Activated B cell treated with CpG ODN at 0.5 μM for 24 hours (primary cell): Measurements from ENCODE around the gene ARFGAP1. TPM values are rescaled to one million over a fixed set of nuclear protein-coding genes. Genes with fewer than 3 reads are reported as not detected.

Experiments
- ATAC-seq: fragments of 200-7000 bp; cut with Tn5 transposase; one replicate; pipeline ENCODE4 v1.10.0; 2021; ENCODE audit warnings: low read depth, mild to moderate bottlenecking, moderate library complexity
- CTCF ChIA-PET: fragments of 350-600 bp; sonication (Branson Sonifier 250); formaldehyde crosslinking; loops from one replicate; lab custom pipeline; 2021; ENCODE audit warnings: antibody characterized with exemption; lab: Charles Lee
- POLR2A ChIA-PET: fragments of 350-600 bp; sonication (Branson Sonifier 250); formaldehyde crosslinking; loops from one replicate; lab custom pipeline; 2021; ENCODE audit warnings: antibody characterized with exemption; lab: Charles Lee
- DNase-seq: peaks from one replicate; pipeline ENCODE4 v3.0.0; 2022
- H3K27ac Mint-ChIP-seq: one replicate; pipeline ENCODE4 v1.8.0; 2020; ENCODE audit warnings: mixed read lengths
- H3K27me3 Mint-ChIP-seq: one replicate; pipeline ENCODE4 v1.8.0; 2021; ENCODE audit warnings: mixed read lengths
- H3K36me3 Mint-ChIP-seq: one replicate; pipeline ENCODE4 v1.8.0; 2021; ENCODE audit warnings: low read depth, mixed read lengths
- H3K4me1 Mint-ChIP-seq: one replicate; pipeline ENCODE4 v1.8.0; 2021; ENCODE audit warnings: mixed read lengths
- H3K4me3 Mint-ChIP-seq: one replicate; pipeline ENCODE4 v1.8.0; 2020; ENCODE audit warnings: mild to moderate bottlenecking, mixed read lengths
- H3K9me3 Mint-ChIP-seq: one replicate; pipeline ENCODE4 v1.8.0; 2020; ENCODE audit warnings: mixed read lengths
- intact Hi-C: fragments of 100-400 bp; cut with micrococcal nuclease; formaldehyde crosslinking; loops from one replicate; pipeline ENCODE4 v1.15.1; 2024
- total RNA-seq: library from RNA; stranded (reverse); gene quantifications from 2 replicates; pipeline ENCODE4 v1.2.3, GENCODE V29; 2022
- TF ChIP-seq, protein P1 (sequence below): fragments of 200-600 bp; IDR thresholded peaks from one replicate; pipeline ENCODE4 v1.8.0; 2022; ENCODE audit warnings: antibody characterized with exemption, mild to moderate bottlenecking

ARFGAP1 gene
- total RNA-seq, 1 donor from 2014 or later: 85.8 TPM

DNA sequence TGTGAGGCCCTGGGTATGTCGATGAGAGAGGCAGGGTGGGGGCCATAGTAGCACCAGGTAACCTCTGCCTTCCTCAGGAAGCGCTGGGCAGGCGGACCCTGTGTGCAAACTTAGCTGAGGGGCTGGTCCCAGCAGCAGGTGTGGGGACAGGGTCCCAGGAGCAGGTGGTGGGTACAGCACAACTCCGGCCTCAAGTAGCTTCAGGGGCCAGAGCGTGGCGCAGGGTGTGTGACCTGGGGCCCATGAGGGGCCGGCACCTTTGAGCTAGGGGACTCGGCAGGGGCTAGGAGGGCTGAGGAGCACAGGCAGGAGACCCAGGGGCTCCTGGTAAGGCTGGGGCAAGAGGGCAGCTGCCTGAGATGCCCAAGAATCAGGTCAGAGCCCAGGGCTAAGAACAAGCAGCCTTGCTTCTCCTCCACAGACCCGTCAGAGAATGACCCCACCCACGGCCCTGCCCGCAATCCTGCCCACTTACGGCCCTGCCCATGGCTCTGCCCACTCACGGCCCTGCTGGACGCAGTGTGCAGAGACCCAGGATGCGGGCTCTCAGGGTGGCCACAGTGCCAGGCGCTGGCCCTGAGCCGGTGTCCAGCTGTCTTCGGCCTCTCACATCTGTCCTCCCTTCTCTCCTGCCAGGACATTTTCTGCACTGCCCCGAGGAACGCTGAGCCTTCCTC lies 57.6 kb downstream of the ARFGAP1 start:
- CTCF ChIA-PET: no interaction called here
- intact Hi-C loops: no loop called here

DNA sequence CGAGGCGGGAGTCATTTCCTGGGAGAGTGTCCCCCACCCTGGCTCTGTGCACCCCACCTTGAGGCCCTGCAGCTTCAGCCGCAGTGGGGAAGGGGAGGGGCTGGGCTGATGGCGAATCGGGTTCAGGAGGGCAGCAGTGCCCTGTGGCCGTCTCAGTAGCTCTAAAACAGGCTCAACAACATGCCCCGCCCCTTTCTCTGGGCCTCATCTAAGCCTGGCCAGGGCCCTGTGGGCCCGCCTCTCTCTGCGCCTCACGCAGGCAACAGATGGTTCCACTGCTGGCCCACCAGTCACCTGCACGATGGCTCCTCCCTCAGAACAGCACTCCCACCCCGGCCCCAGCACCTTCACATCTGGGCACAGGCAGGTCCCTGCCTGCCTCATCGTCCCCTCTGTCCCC lies 58.3 kb downstream of the ARFGAP1 start:
- H3K27me3 Mint-ChIP-seq: peaks cover 8% of the 10 kb centered on the region
- H3K9me3 Mint-ChIP-seq: peaks cover 8% of the 10 kb centered on the region
- H3K4me1 Mint-ChIP-seq: peaks cover 11% of the 10 kb centered on the region
- POLR2A ChIA-PET: no interaction called here
- no peak overlapping the region for H3K4me3 Mint-ChIP-seq
- ATAC-seq (no peak), DNase-seq (no peak)
- TF ChIP-seq, protein P1, sequence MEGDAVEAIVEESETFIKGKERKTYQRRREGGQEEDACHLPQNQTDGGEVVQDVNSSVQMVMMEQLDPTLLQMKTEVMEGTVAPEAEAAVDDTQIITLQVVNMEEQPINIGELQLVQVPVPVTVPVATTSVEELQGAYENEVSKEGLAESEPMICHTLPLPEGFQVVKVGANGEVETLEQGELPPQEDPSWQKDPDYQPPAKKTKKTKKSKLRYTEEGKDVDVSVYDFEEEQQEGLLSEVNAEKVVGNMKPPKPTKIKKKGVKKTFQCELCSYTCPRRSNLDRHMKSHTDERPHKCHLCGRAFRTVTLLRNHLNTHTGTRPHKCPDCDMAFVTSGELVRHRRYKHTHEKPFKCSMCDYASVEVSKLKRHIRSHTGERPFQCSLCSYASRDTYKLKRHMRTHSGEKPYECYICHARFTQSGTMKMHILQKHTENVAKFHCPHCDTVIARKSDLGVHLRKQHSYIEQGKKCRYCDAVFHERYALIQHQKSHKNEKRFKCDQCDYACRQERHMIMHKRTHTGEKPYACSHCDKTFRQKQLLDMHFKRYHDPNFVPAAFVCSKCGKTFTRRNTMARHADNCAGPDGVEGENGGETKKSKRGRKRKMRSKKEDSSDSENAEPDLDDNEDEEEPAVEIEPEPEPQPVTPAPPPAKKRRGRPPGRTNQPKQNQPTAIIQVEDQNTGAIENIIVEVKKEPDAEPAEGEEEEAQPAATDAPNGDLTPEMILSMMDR: no peak
- CTCF ChIA-PET: no interaction called here
- no peak overlapping the region for H3K27ac Mint-ChIP-seq
- intact Hi-C loops: no loop called here
- H3K36me3 Mint-ChIP-seq: no peaks in the 10 kb centered on the region

More for the DNA sequence above, 57.6 kb downstream of the ARFGAP1 start:
- Mint-ChIP-seq H3K27me3 (peaks cover 4% of the 10 kb centered on the region), H3K4me1 (peaks cover 11% of the 10 kb centered on the region), H3K9me3 (peaks cover 8% of the 10 kb centered on the region), H3K27ac (no peak overlapping the region), H3K4me3 (no peak overlapping the region), H3K36me3 (no peaks in the 10 kb centered on the region)
- DNase-seq (no peak), ATAC-seq (no peak)
- POLR2A ChIA-PET: no interaction called here
- TF ChIP-seq, protein P1: no peak

DNA sequence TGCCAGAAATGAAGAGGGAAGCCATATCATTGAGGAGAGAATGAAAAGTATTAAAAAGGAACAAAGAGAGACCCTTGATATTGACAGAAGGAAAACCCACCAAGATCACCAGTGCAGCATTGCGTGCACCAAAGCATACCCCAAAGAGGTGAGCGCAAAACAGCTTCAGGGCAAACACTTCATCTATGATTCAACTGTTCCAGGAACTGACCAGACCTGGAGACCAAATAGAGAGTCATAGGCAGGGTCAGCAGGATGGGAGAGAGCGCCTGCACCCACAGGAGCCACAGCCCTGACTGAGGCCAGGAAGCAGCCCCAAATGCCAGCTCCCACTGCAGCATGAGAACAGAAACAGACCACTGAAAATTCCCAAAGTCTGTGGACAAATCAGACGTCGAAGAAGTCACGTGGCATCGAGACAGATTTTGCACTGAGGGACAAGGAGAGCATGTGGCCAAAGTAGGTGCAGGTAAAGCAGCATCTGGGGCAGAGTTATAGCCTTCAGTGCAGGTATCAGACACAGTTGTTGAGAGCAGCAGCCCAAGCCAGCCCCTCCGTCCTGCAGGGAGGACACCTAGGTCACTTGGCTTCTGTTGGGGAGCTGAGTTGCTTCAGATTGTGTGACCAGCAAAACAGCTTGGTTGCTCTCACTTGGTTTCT lies 59.3 kb downstream of the ARFGAP1 start:
- Mint-ChIP-seq H3K9me3 (peaks cover 8% of the 10 kb centered on the region), H3K4me1 (peaks cover 4% of the 10 kb centered on the region), H3K27ac (no peak overlapping the region), H3K27me3 (peaks cover 8% of the 10 kb centered on the region), H3K36me3 (no peaks in the 10 kb centered on the region), H3K4me3 (no peak overlapping the region)
- DNase-seq (no peak), ATAC-seq (no peak)
- intact Hi-C loops: no loop called here
- ChIA-PET CTCF (no interaction called here), POLR2A (no interaction called here)
- TF ChIP-seq, protein P1: no peak

DNA sequence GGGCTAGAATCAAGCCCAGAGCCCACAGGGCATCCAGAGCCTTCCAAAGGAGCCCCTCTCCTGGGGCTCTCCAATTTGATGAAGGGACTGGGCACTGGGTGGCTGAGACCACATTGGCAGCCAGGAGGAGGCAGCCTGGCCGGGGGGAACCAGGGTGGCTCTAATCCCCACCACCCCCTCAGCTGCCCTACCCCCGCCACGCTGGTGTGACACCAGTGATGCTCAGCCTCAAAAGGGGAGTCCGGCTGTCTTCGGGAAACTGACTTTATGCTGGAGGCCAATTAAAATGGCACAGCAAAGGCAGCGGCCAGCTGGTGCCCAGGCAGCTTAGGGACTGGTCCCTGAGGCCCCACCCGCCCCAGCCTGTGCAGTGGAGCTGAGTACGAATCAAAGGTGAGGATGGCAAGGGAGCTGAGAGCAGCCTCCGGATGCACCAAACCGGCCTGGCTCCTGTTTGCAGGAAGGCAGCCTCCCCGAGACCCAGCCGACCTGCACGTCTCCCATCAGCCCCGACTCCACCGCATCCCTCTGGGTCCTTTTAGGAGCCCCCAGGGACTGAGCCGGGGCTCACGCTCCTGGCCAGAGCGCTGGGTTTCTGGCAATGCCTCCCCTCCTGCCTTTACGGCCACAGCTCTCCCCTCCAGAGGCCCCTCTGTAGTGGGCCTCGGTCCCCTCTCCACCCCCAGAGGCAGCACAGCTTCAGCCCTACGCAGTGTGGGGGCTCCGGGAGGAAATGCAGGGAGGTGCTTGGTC lies 60.1 kb downstream of the ARFGAP1 start:
- Mint-ChIP-seq H3K27me3 (peaks cover 12% of the 10 kb centered on the region), H3K27ac (no peak overlapping the region), H3K4me1 (no peaks in the 10 kb centered on the region), H3K9me3 (peaks cover 6% of the 10 kb centered on the region), H3K4me3 (no peak overlapping the region), H3K36me3 (no peaks in the 10 kb centered on the region)
- ATAC-seq (no peak), DNase-seq (no peak)
- intact Hi-C loops: no loop called here
- ChIA-PET POLR2A (no interaction called here), CTCF (no interaction called here)
- TF ChIP-seq, protein P1: no peak

DNA sequence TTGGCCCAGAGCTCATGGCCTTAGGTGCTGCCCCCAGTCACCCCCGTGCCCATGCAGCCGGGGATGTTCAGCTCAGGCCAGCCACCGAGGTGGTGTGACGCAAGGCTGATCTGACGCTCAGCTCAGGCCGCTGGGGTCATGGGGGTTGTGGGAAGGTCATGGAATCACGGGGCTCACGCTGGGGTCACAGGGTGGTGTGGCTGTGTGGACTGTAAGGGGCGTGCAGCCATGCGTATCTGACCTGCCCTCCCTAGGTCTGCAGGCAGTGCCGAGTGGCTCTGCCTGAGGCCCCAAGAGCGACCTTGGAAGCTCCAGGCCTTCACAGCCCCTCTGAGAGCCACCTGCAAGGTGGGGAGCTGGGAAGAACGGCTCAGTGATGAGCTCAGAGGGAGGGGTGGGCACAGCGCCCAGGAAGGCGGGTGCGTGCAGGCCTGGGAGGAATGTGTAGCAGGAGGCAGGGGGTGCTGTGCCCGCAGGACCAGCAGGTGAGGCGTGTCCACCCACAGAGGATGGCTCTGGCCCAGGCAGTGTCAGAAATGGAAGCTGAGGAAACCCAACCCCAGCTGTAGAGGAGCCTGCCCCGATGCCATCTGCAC lies 60.7 kb downstream of the ARFGAP1 start:
- Mint-ChIP-seq H3K4me3 (no peak overlapping the region), H3K9me3 (peaks cover 6% of the 10 kb centered on the region), H3K27me3 (peaks cover 14% of the 10 kb centered on the region), H3K4me1 (no peaks in the 10 kb centered on the region), H3K36me3 (no peaks in the 10 kb centered on the region), H3K27ac (no peak overlapping the region)
- TF ChIP-seq, protein P1: no peak
- ChIA-PET POLR2A (no interaction called here), CTCF (no interaction called here)
- ATAC-seq (no peak), DNase-seq (no peak)
- intact Hi-C loops: no loop called here
